Muscle of leg (tissue), 11 donors: ENCODE data around the gene RPTOR. TPM values are rescaled to one million over a fixed set of nuclear protein-coding genes. Genes with fewer than 3 reads are reported as not detected.

Experiments used
- DNase-seq: peaks from one replicate; pipeline ENCODE4 v3.0.0; 2013
- H3K27ac ChIP-seq: one replicate; pipeline ENCODE4 v1.5.1; 2013; ENCODE audit warnings: mild to moderate bottlenecking, low read length, control low read depth
- H3K27me3 ChIP-seq: one replicate; pipeline ENCODE4 v1.6.1; 2013; ENCODE audit warnings: low read length; ENCODE audit not compliant: control insufficient read depth, insufficient read depth
- H3K36me3 ChIP-seq: one replicate; pipeline ENCODE4 v1.6.1; 2013; ENCODE audit warnings: low read length; ENCODE audit not compliant: control insufficient read depth, insufficient read depth
- H3K4me1 ChIP-seq: one replicate; pipeline ENCODE4 v1.6.1; 2013; ENCODE audit warnings: low read length; ENCODE audit not compliant: control insufficient read depth, insufficient read depth
- H3K4me3 ChIP-seq: one replicate; pipeline ENCODE4 v1.5.1; 2013; ENCODE audit warnings: low read length, control low read depth
- H3K9me3 ChIP-seq: replicated peaks from 2 replicates; pipeline ENCODE4 v1.6.1; 2013; ENCODE audit warnings: low read depth, low read length; ENCODE audit not compliant: control insufficient read depth
- WGBS: methylation state at CpG from one replicate; pipeline ENCODE4 v1.1.5; 2013; ENCODE audit warnings: missing lambda C conversion rate; ENCODE audit not compliant: insufficient coverage; 5-methylcytosine and 5-hydroxymethylcytosine counted together
- polyA plus RNA-seq, 8 donors: library from polyadenylated mRNA; unstranded; fragments of 120-200 nt; gene quantifications; one replicate each; pipeline versions ENCODE4 v1.2.1 to v1.2.3, GENCODE V29; 2013; ENCODE audit warnings: inconsistent platforms in 1 of 8, low replicate concordance in 1 of 8; ENCODE audit not compliant: insufficient read length in 8 of 8, insufficient read depth in 1 of 8
- total RNA-seq: library from RNA; stranded (reverse); fragments of 120-200 nt; gene quantifications from one replicate; pipeline ENCODE4 v1.2.4, GENCODE V29; 2013

Gene RPTOR
- total and polyA plus RNA-seq, 9 donors: 17.3 to 23.7 (median 20.0) TPM

DNA sequence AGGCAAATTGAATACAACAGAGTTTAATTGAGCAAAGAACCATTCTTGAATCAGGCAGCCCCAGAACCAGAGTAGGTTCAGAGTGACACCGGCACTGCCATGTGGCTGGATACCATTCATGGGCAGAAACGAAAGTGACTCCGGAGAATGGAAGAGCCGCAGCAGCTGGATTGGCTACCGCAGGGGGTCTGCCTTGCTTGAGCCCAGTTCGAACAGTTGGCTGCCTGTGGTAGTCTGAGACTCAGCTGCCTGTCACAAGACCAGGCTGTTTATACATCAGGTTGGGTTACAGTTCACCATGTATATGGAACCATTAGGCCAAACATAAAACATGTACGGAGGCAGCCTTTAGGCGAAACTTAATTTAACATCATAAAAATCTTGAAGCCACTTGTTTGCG is 241.8 kb downstream of the RPTOR start:
- WGBS: 87% methylated on average over 9 of the region's 9 CpGs
- peak overlapping the region; percentile 66 for H3K27ac ChIP-seq
- peak; percentile 76 for DNase-seq
- H3K4me1 ChIP-seq: peaks cover 38% of the 10 kb centered on the region
- no peaks in the 10 kb centered on the region for H3K27me3 ChIP-seq
- no peaks in the 10 kb centered on the region for H3K9me3 ChIP-seq
- no peak overlapping the region for H3K4me3 ChIP-seq
- peaks cover 2% of the 10 kb centered on the region for H3K36me3 ChIP-seq

DNA sequence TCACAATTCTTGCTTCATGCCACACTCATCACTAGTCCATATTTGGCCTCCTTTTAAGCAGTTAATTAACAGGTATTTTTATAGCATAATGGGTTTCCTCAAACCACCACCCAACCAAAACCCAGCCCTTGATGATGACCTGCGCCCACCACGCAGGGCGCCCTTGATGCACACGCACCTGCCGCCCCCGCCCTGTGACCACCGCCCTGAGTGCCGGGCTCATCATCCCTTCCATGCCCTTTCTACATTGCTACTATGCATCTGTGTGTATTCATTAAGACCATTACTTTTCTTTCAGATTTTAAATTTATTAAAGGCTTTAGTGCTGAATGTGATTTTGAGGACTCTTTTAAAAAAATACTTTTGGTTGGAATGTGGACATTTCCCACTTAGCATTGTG is 242.2 kb downstream of the RPTOR start:
- no peaks in the 10 kb centered on the region for H3K9me3 ChIP-seq
- peaks cover 36% of the 10 kb centered on the region for H3K4me1 ChIP-seq
- no peak overlapping the region for H3K4me3 ChIP-seq
- H3K27me3 ChIP-seq: no peaks in the 10 kb centered on the region
- peaks cover 5% of the 10 kb centered on the region for H3K36me3 ChIP-seq
- peak overlapping the region; percentile 66 for H3K27ac ChIP-seq
- DNase-seq: no peak
- 96% methylated on average over 4 of the region's 8 CpGs for WGBS

DNA sequence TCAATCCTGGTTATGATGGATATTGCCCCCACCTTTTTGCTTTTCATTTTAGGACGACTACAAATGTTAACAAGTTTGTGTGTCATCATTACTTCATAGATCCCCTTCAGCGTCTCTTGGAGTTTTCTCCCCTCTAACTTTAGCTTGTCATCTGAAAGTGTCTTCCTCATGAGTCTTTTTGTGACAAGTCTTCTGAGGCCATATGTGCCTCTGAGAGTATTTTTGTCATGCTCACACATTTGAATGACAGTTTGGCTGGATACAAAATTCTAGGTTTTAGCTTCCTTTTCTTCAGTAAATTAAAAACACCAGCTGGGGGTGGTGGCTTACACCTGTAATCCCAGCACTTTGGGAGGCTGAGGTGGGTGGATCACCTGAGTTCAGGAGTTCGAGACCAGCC is 243.2 kb downstream of the RPTOR start:
- Histone ChIP-seq H3K27ac (no peak overlapping the region), H3K36me3 (peaks cover 9% of the 10 kb centered on the region), H3K9me3 (no peaks in the 10 kb centered on the region), H3K27me3 (no peaks in the 10 kb centered on the region), H3K4me1 (peaks cover 34% of the 10 kb centered on the region), H3K4me3 (no peak overlapping the region)
- DNase-seq: no peak
- WGBS: 100% methylated on average over 1 of the region's 3 CpGs

DNA sequence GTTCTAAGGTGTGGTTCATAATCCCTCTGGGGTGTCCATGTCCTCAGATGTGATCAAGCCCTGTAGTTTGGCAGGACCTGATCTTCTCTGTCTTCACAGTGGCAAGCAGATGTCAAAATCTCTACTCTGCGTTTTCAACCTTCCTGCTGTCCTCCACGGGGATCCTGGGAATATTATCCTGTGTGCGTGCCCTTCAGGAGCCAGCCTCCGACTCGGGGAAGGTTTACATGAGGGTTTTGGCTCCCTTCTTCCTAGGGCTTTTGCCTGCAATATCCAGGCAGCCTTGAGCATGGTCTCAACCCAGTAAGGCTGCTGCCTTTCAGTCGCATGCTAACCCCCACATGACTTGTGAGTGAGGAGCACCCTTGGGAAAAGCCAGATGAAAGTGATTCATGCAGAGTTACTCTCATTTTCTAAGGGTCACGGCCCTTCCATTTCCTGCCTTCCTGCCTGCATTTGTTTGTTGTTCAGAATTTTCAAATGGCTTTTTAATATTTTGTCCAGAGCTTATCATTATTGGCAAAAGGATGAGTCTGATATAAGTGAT is 244.8 kb downstream of the RPTOR start:
- DNase-seq: peak; percentile 69
- no peak overlapping the region for H3K4me3 ChIP-seq
- peaks cover 45% of the 10 kb centered on the region for H3K4me1 ChIP-seq
- no peak overlapping the region for H3K27ac ChIP-seq
- no peaks in the 10 kb centered on the region for H3K9me3 ChIP-seq
- 57% methylated on average over 4 of the region's 7 CpGs for WGBS
- no peaks in the 10 kb centered on the region for H3K27me3 ChIP-seq
- H3K36me3 ChIP-seq: peaks cover 14% of the 10 kb centered on the region

DNA sequence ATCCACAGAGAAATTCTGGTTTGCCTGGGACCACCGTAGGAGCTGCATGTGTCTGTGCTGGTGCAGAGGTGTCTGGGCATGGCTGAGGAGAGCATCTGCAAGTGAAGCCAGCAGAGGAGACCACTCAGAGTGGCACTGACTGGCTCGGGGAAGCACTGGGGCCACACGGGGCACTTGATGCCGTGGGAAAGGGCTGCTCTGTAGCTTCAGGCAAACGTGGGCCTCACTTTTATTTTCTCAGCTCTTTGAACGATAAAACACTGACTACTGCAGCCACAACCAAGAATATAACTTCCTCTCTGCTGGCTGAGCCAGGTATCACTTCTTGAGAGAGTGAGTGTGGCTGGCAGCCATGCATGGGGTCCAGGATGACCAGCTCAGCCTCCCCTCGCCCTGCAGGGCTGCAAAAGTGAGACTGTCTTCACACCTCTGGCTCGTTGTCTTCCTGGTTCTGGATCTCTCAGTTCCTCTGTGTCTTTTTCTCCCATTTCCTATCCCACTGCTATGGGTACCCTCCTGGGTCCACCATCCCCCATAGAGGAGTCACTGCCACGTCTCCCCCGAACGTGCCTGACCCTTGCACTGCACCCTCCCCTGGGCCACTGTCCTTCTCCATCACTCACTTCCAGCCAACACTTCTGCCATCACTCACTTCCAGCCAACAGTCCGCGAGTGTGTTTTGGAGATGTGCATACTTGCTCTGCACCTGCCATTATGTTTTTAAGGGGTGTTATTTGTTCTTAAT is 245.6 kb downstream of the RPTOR start:
- DNase-seq: no peak
- H3K9me3 ChIP-seq: no peaks in the 10 kb centered on the region
- WGBS: 41% methylated on average over 7 of the region's 13 CpGs
- no peaks in the 10 kb centered on the region for H3K27me3 ChIP-seq
- peaks cover 14% of the 10 kb centered on the region for H3K36me3 ChIP-seq
- no peak overlapping the region for H3K4me3 ChIP-seq
- no peak overlapping the region for H3K27ac ChIP-seq
- H3K4me1 ChIP-seq: peaks cover 52% of the 10 kb centered on the region

GRCh38 chr17:80790981-80791742 is 246.5 kb downstream of the RPTOR start:
- Histone ChIP-seq H3K4me3 (no peak overlapping the region), H3K4me1 (peaks cover 54% of the 10 kb centered on the region), H3K27ac (no peak overlapping the region), H3K9me3 (no peaks in the 10 kb centered on the region), H3K27me3 (no peaks in the 10 kb centered on the region), H3K36me3 (peaks cover 14% of the 10 kb centered on the region)
- WGBS: 61% methylated on average over 7 of the region's 10 CpGs
- no peak for DNase-seq

DNA sequence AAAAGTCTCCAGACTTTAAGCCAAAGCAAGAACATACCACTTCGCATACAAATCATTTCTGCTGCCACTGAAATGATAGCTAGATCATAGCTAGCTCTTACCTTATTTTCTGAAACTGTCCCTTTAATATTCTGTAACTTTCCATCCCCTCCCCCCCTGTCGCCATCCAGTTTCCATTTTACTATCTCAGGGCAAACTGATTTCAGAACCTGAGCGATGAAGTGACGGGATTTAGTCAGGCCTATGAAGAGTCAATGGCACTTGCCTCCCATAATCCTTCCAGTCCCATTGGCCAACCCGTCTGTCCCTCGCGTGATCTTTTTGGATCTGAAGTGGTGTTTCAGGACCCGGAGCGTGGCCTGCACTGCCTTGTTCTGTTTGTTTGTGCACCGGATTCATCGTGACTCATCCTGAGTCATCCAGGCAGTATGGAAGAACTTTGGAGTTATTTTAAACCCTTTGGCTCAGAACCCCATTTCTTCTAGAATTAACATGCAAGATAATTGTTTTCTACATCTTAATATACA is 247.2 kb downstream of the RPTOR start:
- no peak for DNase-seq
- Histone ChIP-seq H3K4me3 (no peak overlapping the region), H3K27ac (no peak overlapping the region), H3K27me3 (no peaks in the 10 kb centered on the region), H3K36me3 (peaks cover 14% of the 10 kb centered on the region), H3K9me3 (no peaks in the 10 kb centered on the region), H3K4me1 (peaks cover 57% of the 10 kb centered on the region)
- WGBS: 81% methylated on average over 7 of the region's 11 CpGs

DNA sequence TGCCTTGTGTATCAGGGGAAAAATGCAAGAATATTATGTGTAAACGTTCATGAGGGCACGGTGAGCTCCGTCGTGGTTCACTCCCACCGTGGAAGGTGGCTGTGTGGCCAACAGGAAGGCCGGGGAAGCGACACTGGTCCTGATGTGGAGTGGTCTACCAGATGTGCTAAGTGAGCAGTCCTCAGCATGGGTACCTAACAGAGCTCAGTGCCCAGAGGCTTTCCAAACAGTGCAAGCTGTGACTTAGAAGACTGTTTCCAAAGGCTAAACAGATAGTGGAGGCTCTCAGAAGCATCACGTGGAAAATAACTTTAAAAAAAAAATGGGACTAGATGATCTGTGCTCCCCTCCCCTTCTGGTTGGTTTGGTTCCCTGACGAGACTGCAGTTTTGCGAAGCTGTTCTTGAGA is 247.7 kb downstream of the RPTOR start:
- Histone ChIP-seq H3K9me3 (no peaks in the 10 kb centered on the region), H3K36me3 (peaks cover 14% of the 10 kb centered on the region), H3K4me3 (no peak overlapping the region), H3K27ac (no peak overlapping the region), H3K27me3 (no peaks in the 10 kb centered on the region), H3K4me1 (peaks cover 58% of the 10 kb centered on the region)
- no peak for DNase-seq
- 71% methylated on average over 7 of the region's 10 CpGs for WGBS

DNA sequence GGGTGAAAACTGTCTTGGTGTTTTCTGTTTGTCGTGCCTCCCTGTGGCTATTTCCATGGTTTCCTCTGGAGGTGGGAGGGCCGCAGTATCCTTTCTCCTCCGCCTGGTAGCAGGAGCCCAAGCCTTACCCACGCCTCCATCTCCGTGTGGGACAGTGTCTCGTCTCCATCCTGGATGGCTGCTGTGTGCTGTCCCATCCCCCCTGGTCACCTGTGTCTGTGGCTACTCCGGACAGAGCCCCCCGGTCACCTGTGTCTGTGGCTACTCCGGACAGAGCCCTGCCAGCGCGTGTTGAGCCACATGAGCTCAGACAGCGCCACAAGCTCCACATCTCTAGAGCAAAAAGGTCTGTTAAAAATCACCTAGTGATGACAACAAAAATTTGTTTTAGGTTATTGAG is 248.8 kb downstream of the RPTOR start:
- Histone ChIP-seq H3K27ac (peak overlapping the region; percentile 69), H3K4me1 (peaks cover 58% of the 10 kb centered on the region)

DNA sequence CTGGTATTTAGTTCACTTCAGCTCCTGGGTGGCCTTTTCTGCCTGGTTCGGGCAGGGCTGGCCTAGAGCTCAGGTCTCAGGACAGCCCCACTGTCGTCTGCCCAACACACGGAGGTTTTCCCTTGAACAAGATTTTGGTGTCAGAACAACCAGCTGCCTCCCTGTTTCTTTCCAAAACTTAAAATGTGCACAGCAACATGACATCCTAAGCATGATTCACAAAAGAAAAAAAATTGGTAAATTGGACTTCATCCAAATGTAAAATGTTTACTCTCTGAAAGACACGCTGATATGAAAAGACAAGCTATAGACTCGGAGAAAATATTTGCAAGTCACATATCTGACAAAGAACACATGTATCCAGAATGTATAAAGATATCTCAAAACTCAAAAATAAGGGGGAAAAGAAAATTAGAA is 249.2 kb downstream of the RPTOR start:
- Histone ChIP-seq H3K4me3 (no peak overlapping the region), H3K9me3 (no peaks in the 10 kb centered on the region), H3K27ac (peak overlapping the region; percentile 69), H3K36me3 (peaks cover 15% of the 10 kb centered on the region), H3K27me3 (no peaks in the 10 kb centered on the region), H3K4me1 (peaks cover 58% of the 10 kb centered on the region)
- peak; percentile 54 for DNase-seq
- no CpG with 5 or more reads among the region's 5 CpGs for WGBS

More for the DNA sequence above, 248.8 kb downstream of the RPTOR start:
- no peak for DNase-seq
- H3K9me3 ChIP-seq: no peaks in the 10 kb centered on the region
- H3K4me3 ChIP-seq: no peak overlapping the region
- WGBS: 92% methylated on average over 6 of the region's 12 CpGs
- H3K27me3 ChIP-seq: no peaks in the 10 kb centered on the region
- peaks cover 14% of the 10 kb centered on the region for H3K36me3 ChIP-seq
